Measurements from ENCODE around the gene FXYD6. TPM values are rescaled to one million over a fixed set of nuclear protein-coding genes. Genes with fewer than 3 reads are reported as not detected.
A peak's percentile ranks its signal among the peaks of the same experiment; 100 is the strongest.

Gene FXYD6
- total and polyA plus RNA-seq, 8 donors: 2.7 to 48.0 (median 8.9) TPM

DNA sequence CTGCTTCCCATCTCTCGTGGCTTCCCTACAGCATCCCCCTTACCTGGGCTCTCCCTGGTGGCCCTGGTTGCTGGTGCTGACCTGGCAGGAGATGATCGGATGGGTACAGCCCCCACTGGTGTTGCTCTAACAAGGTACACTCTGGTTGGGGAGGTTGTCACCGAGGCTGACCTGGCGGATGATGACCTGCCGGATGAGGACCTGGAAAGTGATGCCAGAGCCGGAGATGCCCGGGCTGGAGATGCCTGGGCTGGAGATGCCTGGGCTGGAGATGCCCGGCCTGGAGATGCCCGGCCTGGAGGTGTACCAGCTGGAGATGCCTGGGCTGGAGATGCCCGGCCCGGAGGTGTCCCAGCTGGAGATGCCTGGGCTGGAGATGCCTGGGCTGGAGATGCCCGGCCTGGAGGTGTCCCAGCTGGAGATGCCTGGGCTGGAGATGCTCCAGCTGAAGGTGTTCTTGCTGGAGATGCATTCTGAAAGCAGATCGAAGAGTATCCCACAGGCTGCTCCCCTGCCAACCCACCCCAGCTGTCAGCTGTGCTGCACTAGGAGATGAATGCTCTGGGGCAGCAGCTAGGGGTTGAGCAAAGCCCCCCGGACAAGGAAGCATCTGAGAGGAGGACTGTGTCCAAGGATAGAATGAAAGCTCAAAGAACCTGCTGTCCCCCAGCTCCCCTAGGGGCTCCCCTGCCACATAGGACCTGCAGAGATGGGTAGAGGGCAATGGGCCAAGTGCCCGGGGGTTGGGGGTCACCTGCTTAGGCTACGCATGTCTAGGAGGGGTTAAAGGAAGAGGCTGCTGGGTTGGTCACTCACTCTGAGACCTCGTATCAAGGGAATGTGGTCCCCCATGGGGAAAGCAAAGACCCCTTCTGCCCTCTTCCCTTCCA is 42.2 kb upstream of the FXYD6 start:
- TF ChIP-seq, protein P1, sequence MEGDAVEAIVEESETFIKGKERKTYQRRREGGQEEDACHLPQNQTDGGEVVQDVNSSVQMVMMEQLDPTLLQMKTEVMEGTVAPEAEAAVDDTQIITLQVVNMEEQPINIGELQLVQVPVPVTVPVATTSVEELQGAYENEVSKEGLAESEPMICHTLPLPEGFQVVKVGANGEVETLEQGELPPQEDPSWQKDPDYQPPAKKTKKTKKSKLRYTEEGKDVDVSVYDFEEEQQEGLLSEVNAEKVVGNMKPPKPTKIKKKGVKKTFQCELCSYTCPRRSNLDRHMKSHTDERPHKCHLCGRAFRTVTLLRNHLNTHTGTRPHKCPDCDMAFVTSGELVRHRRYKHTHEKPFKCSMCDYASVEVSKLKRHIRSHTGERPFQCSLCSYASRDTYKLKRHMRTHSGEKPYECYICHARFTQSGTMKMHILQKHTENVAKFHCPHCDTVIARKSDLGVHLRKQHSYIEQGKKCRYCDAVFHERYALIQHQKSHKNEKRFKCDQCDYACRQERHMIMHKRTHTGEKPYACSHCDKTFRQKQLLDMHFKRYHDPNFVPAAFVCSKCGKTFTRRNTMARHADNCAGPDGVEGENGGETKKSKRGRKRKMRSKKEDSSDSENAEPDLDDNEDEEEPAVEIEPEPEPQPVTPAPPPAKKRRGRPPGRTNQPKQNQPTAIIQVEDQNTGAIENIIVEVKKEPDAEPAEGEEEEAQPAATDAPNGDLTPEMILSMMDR (IDR thresholded peaks at IDR 0.05): no peak
- WGBS, 2 donors: 75 to 76% methylated on average over 17 of the region's 17 CpGs
- intact Hi-C loops (cut with DNase I): no loop called here
- Histone ChIP-seq H3K36me3 (no peaks in the 10 kb centered on the region), H3K27me3 (no peaks in the 10 kb centered on the region), H3K4me3 (no peak overlapping the region), H3K9me3 (no peaks in the 10 kb centered on the region), H3K4me1 (no peaks in the 10 kb centered on the region), H3K27ac (no peak overlapping the region)
- no peak for FAIRE-seq
- peak in 1 of 6 donors; percentile 40 for DNase-seq
- no peak for ATAC-seq

DNA sequence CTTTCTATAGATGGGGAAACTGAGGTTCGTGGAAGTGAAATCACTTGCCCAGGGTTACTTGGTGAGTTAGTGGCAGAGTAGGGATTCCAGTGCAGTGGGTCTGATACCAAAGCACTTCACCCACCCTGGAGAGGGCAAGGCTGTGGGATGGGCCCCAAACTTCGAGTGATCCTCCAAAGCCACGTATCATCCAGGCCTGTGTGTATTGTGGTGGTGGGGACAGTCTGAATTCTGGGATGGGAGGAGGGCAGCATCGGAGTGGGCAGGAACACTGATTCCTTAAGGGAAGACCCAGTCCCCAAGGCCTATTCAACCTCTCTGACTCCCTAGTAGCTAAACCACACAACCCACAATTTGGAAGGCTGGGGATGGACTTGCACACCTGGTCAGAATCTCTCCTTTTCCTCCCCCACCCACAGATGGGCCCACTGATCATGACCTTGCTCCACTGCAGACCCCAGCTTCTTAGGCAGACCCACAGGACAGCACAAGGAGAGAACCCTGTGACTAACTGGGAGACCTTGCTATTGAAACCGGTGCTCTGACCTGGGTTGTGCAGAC is 41.2 kb upstream of the FXYD6 start:
- Histone ChIP-seq H3K9me3 (no peaks in the 10 kb centered on the region), H3K4me3 (no peak overlapping the region), H3K4me1 (no peaks in the 10 kb centered on the region), H3K27me3 (no peaks in the 10 kb centered on the region), H3K36me3 (no peaks in the 10 kb centered on the region), H3K27ac (no peak overlapping the region)
- DNase-seq: no peak
- no peak for FAIRE-seq
- WGBS, 2 donors: 82 to 96% methylated on average over 5 of the region's 5 CpGs
- intact Hi-C loops (cut with DNase I): no loop called here
- no peak for ATAC-seq
- TF ChIP-seq, protein P1 (IDR thresholded peaks at IDR 0.05): no peak

DNA sequence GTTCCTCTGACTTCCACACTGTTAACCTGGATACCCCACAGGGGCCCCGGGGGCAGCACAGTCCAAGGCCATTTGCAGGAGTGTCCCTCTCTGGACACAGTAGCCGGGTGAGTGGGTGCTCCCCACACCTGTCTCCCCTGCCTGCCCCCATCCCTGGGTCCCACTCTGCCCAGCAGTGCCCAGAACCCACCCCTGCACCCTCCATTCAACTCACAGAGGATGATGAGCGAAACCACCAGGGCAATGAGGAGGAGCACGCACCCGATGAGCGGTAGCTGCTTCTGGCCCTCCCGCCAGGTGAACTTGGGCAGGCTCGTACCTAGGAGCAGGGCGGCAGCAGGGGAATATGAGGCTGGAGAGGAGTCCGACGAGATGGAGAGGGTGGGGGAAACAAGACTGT is 40.5 kb upstream of the FXYD6 start:
- TF ChIP-seq, protein P1 (IDR thresholded peaks at IDR 0.05): no peak
- WGBS, 2 donors: 78 to 85% methylated on average over 11 of the region's 11 CpGs
- intact Hi-C loops (cut with DNase I): no loop called here

DNA sequence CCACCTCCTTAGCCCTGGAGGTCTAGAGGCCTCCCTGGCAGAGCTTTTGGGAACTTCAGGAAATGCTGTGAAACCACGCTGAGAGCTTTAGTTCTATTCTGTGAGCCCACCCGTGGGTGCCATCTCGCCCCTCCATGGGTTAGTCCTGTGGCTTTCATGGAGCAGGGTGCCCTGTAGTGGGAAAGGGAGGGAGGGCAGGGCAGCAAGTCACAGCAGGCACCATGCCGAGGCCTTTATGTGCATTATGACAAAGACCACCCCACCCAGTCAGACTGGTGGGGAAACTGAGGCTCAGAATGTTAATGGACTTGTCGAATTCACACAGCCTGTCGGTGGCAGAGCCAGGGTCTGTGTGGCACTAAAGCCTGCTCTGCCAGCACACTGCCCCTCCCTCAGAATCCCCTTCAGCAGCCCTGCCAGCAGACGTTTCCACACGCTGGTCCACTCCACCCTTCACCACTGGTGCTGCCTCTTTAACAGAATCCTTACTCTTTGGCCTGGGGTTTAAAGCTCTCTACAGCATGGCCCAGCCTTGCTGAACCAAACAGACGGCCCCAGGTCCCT is 39.3 kb upstream of the FXYD6 start:
- H3K4me3 ChIP-seq: no peak overlapping the region
- intact Hi-C loops (cut with DNase I): no loop called here
- ATAC-seq: no peak
- DNase-seq: no peak
- no peaks in the 10 kb centered on the region for H3K9me3 ChIP-seq
- WGBS, 2 donors: 72 to 85% methylated on average over 9 of the region's 9 CpGs
- H3K36me3 ChIP-seq: no peaks in the 10 kb centered on the region
- H3K27ac ChIP-seq: no peak overlapping the region
- FAIRE-seq: no peak
- TF ChIP-seq, protein P1 (IDR thresholded peaks at IDR 0.05): no peak
- no peaks in the 10 kb centered on the region for H3K27me3 ChIP-seq
- H3K4me1 ChIP-seq: no peaks in the 10 kb centered on the region

More for the DNA sequence above, 40.5 kb upstream of the FXYD6 start:
- ATAC-seq (no peak), DNase-seq (peak in 1 of 6 donors; percentile 45), FAIRE-seq (no peak)
- no peaks in the 10 kb centered on the region for H3K9me3 ChIP-seq
- no peaks in the 10 kb centered on the region for H3K27me3 ChIP-seq
- no peaks in the 10 kb centered on the region for H3K4me1 ChIP-seq
- H3K4me3 ChIP-seq: no peak overlapping the region
- H3K36me3 ChIP-seq: no peaks in the 10 kb centered on the region
- no peak overlapping the region for H3K27ac ChIP-seq
